Neural progenitor cell (in vitro differentiated cells): ENCODE results near the gene ADPGK.

ENCODE experiments used
- EZH2 ChIP-seq: fragments of 200-600 bp; sonication (generic); IDR thresholded peaks from 2 replicates; pipeline ENCODE4 v1.6.1; 2017; ENCODE audit warnings: antibody characterized with exemption, mild to moderate bottlenecking, moderate library complexity
- EZH2phosphoT487 ChIP-seq: fragments of 200-600 bp; sonication (generic); IDR thresholded peaks from 2 replicates; pipeline ENCODE4 v1.6.1; 2017; ENCODE audit warnings: antibody characterized with exemption

DNA sequence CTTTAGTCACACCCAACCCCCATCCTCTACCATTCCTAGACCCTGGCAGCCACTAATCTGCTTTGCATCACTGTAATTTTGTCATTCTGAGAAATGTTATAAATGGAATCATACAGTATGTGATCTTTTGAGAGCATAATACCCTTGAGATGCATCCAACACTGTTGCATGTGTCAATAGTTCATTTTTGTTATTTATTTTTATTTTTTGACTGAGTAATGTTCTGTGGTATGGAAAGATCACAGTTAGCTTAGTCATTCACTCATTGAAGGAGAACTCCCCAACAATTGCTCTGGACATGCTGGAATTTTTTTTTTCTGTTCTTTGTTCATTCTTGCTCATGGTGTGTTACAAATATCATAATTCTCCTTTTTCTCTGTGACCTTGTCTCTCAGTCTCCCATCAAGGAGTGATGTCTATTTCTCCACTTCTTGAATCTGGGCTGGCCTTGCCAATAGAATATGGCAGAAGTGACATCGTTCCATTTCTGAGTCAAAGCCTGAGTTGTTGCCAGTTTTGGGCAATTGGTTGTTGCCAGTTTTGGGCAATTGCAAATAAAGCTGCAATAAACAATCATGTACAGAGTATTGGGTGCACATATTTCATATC is 6.8 kb upstream of the ADPGK start:
- TF ChIP-seq EZH2 (no peak), EZH2phosphoT487 (no peak)
